GM21825 (cell line): ENCODE results near the gene SLC24A3.

ENCODE experiments used
- ATAC-seq: cut with Tn5 transposase; IDR thresholded peaks from one replicate; pipeline ENCODE4 v1.9.1; 2021; ENCODE audit warnings: mild to moderate bottlenecking, moderate library complexity; ENCODE audit not compliant: unreplicated experiment

SLC24A3 gene

DNA sequence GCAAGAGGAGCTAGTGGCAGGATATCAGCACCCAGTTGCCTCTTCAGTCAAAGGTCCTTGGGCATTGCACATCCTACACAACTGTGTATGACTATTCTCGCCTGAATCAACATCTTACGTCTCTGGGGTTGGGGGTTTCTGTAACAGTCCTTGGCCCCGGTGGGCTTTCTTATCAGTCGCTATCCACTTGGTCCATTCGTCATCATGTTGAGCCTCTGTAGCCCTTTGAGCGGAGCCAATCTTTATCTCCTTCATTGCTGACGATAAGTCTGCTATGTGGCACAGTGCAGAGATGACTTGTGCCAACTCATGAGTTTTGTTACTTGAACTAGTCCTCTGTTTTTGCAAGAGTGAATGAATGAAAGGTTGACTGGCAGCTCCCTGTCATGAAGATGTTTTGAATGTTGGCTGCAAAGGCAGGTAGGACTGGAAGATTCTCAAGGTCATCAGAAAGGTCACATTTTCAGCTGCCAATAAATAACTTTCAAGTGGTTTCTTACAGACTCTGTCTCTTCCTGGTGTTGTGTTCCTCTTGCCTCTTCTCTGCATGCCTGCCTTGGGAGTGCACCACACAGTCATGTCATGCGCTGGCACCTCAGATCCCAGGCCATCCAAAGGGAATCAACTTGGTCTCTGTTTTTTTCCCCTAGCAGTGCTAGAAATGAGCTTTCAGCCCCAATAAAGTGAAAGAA lies 238.9 kb downstream of the SLC24A3 start:
- ATAC-seq: no peak

DNA sequence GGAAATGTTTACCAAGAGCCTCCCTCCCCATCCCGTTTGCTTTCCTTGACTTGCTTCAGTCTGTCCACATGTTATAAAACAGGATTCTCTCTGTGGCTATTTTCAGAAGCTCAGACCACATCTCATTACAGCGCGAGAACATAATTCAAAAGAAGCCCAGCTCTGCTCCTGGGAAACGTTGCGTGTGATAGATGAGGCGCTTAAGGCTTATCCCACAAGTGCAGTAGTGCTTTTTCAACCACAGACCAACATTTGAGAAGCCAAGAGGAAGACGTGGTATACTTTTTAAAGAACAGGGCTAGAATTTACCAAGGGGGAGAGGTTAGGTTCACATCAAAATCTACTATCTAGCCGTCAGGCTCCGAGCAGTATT lies 239.5 kb downstream of the SLC24A3 start:
- no peak for ATAC-seq

DNA sequence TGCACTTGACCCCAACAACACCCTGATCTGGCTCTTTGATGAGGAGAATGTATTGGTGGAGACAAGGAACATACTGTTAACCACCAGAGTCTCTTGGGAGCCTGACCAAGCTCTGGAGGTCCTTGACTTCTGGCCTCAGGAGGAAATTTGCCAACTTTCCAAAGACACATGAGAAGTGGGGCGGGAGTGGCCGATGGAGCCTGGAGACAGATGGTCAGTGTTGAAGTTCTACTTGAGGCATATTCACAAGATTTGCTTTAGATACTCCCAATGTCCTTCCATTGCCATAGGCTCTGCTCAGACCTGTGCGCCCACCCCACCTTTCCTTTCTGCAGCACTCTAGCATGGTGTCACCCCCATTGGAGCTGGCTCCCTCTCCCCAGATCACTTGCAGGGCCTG lies 241.0 kb downstream of the SLC24A3 start:
- ATAC-seq: no peak

DNA sequence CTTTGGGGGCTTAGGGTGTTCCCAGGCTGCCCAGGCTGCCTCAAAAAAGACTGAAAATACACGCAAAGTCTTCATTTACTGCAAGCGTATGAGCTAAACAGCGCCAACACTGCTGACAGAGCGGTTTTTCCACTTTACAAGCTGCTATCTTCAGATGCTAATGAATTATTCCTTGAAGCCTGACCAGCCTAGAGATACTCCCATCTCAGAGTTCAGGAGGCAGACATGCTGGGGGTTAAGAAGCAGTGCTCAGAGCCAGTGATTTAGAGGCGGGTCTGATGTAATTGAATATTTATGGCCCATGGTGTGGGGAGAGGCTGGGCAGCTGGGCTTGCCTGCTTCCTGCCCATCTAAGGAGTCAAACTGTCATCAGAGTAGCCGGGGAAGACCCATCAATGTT lies 241.4 kb downstream of the SLC24A3 start:
- ATAC-seq: no peak

DNA sequence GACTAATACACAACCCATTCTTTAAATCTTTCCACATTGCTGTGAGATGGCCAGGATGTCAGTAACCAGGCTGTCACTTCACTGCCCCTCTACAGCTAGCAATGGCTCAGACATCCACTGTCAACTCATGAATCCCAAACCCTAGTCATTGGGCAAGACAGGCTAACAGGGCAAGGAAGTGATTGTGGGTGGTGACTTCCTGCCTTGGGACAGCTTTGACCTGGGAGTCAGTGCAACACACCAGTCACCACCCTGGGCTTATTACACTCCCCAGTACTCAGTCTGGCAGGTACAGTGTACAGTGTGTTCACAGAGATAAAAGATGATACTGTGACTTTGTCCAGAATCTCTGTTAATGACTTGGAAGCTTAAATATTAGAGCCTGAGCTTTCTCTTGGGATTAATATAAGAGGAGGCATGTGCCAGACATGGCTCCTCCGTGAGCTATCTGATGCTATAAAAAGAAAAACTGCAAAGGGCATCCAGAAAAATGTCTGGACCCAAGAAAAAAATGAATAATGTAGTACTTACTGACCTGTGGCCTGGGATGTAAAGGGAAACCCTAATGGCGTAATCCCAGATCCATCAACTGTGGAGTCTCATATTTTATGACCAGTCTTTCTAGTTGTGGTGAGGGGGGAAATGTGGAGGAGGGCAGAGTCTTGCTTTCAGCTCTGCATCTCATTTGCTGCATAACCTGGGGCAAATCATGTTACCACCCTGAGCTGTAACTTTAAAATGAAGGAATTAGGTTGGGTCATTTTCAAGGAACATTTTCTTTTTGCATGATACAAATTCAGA lies 244.4 kb downstream of the SLC24A3 start:
- no peak for ATAC-seq

DNA sequence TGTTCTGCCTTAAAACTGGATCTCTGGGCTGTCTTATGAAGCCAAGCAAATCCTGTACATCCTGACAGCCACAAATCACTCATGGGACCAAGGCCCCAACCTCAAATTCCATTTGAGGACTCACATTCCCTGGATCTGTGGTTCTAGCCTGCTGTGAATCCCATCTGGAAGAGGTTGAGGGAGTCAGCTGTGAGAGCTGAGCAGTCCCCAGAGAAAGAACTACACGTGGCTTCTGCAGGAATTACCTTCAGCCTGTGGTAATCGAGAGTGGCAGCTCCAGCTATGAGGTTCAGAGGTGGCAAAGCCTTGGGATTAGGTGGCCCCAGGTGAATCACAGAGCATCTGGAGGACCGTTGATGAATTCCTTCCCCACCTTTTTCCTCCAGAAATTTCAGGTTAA lies 245.2 kb downstream of the SLC24A3 start:
- ATAC-seq: no peak

DNA sequence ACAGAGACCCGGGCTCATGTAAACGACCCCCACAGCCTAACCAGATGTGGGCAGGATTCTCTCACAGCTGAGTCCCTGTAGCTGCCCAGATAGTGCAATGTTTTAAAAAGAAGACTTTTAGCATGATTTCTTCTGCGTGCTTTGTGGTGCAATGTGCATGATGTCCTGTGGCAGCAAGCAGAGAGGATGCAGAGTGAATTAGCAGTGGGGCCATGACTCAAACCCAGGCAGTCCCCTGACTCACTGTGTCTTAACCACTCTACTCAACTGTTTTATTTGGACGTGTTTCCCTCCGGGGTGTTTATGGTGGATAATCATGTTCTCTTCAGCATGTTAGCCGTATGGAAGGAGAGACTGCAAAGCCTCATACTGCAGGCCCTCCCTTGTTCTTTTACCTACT lies 247.9 kb downstream of the SLC24A3 start:
- ATAC-seq: no peak

DNA sequence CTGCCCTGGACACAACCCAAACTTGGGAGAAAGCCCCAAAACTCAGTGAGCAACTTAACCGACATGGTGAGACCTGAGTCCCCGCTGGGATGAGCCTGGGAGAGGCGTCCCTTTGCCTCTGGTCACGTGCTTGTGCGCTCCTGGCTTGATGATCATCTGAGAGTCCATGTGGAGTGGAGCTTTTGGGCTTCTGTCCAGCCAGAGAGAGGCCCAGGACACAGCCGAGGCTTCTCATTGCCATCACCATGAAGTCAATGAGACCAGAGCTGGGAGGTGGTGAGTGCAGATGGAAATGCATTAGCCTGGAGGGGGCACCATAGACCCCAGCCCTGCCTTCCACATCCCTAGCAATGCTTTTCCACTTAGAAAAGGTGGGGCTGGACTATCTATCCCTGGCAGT lies 250.0 kb downstream of the SLC24A3 start:
- no peak for ATAC-seq

DNA sequence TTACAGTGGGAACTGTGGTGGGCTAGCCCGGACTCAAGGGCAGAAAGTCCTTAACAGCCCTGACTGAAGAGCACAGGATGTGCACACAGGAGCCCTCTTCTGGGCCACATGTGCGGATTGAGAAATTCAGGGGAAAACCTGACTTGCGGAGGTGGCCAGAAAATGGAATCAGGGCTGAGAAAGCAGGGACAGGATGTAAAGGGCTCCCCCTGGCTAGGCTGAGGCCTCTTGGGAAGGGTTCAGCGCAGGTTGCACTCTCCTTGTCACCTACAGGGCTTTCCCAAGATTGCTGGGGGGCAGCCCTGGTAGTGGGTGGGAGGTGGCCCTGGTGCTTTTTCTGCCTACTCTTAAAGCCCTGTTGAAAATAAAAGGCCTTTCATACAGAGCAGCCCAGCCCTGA lies 251.2 kb downstream of the SLC24A3 start:
- no peak for ATAC-seq

DNA sequence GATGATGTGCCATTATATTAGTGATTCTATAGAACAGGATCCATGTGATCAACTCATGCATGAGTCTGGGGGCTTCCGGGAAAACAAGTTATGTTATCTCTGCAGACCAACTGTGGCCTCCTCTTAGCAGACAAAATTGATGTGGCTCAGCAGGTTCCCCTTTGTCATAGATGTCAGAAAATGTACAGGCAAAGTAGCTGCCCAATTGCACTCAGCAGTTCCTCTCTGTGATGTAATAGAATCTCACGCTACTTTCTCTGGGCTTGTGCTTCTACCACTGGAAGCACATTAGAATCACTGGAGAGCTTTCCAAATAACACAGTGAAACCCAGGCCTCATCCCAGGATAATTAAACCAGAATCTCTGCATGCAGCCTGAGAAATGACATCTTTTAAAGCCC lies 253.1 kb downstream of the SLC24A3 start:
- no peak for ATAC-seq

DNA sequence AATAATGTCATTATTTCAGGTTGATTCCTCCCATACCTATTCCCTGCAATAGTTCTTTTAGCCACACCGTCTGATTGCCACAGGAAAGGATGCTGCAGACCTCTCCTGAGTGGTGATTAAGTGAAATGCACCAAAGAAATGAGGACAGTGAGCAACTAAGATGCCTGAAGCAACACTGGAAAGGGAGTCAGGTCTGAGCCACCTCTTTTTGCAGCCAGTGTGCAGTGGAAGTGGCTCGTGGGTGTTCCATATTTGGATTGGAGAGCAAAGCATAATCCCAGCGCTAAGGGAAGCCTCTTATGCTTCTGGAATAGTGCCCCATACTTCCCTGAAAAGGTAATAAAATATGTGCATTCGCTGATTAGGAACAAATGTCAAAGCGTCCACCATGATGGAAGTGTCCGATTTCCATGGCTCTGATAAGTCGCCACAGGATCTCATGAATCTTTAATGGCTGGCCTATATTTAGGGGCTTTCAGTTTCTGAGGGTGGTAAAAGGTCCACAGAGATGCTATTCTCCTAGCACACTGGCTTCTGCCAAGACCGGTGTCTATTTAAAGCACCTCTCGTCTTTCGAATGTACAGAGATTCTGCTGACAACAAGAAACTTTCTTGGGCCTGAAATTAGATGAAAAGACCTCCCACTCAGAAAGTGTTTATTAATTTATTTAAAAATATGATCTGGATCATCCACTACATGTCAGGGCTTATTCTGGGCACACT lies 253.9 kb downstream of the SLC24A3 start:
- ATAC-seq: no peak

DNA sequence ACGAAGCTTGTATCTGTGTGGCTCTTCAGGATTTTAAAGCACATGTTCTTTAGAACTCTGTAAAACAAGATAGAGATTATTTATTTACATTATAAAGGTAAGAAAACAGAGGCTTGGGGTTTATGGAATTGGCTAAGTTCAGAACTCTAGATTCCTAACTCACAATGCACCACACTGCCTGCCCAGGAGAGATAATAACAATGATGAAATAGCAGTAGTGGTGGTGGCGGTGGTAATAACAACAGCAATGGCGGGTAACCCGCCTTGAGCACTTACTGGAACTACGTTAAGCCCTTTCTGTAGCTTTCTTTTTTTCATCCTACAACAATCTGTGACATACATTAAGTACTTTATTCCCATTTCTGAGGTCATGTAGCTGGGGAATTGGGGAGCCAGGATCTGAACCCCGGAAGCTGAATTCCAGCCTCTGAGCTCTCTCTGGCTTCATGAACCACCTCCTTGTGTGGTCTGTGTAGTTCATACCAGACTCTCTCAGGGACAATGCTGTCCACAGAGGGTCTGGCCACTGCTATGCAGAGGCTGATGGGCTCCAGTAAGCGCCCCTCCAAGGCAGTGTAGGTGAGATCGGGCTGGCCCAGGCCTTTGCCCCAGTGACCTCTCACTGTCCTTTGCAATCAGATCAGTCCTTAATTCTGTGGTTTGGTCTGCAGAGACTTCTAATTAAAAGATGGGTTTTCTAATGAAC lies 260.9 kb downstream of the SLC24A3 start:
- no peak for ATAC-seq

DNA sequence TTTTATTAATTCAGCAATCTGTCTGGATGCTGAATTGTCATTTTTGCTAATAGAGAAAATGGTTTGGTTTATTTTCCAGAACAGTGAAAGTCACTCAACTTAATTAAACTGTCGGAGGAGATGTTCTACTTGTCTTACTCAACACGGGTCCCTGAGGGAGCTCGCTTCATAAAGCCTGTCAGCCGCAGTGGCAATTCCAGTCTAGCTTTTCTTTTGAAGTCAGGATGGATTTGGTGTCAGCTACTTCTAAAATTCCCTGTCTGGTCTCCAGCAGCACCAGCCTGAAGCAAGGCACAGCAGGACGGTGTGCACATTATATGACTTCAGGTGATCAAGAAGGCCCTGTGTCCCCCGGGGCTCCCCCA lies 261.5 kb downstream of the SLC24A3 start:
- no peak for ATAC-seq

DNA sequence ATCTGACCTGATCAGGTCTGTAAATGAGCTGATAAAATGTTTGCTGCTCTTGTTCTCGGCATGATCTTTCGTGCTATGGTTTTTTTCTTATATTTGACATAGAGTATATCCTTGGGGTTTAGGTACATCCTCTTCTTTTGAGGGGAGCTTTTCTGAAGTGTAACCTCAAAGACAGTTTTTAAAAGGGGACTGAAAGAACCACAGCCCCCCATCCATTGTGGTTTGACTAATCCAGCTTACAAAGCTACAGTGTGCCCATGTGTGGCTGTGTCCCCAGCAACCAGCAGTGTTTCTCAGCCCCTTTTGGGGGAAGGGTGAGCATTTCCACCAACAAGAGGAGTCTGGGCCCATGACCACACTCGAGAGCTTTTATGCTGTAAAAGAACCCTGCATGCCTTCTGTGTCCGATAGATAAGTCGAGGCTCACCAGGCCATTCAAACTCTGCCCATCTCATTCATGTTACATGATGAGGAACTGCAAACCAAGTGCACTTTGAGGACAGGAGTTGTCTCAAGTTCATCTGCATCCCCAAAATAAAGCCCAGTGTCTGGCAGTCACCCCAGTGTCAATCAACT lies 266.0 kb downstream of the SLC24A3 start:
- ATAC-seq: no peak

DNA sequence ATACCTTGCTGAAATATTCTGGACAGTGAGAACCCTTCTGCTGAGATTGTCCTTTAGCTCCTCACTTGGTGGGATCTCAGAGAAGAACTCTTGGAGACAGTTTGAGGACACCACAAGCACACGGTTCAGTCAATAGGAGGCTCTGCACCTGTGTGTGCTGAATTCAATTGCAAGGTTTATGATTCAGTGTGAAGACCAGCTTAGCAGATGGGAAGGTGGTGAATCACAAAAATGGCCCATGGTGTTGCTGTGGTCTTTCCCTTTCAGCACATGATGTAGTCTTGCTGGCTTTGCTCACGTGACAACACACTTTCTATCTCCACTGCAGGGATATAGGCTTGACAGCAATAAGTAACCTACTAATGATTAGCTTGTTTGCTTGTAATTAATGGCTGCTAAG lies 270.3 kb downstream of the SLC24A3 start:
- no peak for ATAC-seq

DNA sequence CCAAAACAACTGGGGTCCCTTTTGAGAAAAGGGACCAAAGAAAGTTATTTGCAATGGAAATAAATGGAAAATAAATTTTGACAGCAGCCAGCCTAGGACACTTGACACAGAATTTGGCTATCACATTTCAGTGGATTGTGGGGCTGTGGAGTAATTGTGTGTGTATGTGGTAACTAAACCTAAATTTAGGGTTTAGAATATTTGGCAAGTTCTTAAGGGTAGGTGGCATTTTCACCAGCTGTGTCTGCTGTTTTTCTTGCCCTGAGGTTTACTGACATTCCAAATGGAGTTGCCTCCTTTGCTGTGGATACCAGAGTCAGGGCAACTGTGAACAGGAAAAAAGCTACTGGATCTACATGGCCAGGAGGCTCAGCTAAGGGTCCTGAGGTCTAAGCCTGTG lies 270.9 kb downstream of the SLC24A3 start:
- ATAC-seq: no peak

DNA sequence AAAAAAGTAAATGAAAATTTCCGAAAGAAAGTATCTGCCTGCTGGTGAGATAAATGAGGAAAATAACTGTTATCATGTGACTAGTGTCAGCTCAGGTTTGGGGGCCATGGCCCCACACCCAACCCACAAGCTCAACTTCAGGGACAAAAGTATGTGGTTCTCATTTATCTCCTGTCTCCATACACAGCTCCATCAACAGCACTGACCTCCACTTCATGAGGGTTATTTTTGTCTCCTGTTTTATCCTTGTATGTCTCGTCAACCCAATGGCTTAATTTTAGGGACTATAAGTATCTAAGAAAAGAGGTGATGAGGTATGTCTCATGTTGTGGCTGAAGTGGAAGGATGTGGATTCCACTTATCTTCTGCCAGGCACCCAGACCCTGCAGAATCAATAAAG lies 274.0 kb downstream of the SLC24A3 start:
- ATAC-seq: no peak

DNA sequence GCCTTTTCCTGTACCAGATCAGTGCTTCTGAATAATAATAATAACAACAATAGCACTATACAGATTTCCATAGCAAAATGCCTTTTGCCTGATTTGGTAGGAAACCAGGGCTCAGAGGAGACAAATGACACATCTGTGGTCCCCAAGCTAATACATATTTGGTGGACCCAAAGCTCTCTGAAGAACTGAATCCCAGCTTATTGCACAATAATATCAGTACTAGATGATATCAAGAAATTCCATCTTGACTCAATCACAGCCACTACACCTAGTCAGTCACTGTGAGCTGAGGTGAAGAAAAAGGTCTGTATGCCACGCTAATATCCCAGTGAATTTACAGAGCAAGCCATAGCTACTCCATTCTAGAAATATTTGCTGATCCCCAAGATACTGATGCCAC lies 275.0 kb downstream of the SLC24A3 start:
- no peak for ATAC-seq

DNA sequence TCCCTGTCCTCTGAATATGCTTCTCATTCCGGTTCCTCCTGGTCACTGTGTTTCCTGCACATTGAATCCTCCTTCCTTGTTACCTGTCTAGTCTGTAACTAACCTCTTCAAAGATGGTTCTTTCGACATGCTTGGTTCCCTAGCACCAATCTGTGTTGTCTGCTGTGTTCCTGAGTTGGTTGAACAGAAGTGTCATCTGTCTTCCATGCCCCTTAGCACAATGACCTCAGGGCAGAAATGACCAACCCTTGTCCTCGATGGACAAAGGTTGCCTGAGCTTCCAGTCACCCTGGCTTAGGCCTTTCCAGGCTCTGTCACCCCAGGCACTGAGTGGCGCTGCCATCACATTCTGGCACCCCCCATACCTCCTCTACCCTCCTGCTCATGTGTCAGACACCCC lies 278.8 kb downstream of the SLC24A3 start:
- no peak for ATAC-seq

DNA sequence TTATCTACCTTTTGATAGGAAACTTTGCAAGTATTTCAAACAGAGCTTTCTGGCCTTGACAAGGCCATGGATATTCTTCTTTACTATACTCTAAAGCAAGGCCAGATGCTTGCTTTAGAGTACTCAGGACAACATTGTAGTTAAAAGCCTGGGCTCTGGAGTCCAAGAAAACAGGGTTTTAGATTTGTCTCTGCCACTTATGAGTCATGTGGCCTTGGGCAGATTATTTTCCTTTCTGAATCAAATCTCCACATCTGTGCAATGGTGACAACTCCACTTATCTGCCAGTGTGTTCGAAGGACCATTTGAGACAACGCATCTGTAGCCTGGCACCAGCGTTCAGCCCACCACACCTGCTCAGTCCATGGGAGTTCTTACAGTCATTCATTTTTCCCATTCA lies 279.7 kb downstream of the SLC24A3 start:
- ATAC-seq: no peak

DNA sequence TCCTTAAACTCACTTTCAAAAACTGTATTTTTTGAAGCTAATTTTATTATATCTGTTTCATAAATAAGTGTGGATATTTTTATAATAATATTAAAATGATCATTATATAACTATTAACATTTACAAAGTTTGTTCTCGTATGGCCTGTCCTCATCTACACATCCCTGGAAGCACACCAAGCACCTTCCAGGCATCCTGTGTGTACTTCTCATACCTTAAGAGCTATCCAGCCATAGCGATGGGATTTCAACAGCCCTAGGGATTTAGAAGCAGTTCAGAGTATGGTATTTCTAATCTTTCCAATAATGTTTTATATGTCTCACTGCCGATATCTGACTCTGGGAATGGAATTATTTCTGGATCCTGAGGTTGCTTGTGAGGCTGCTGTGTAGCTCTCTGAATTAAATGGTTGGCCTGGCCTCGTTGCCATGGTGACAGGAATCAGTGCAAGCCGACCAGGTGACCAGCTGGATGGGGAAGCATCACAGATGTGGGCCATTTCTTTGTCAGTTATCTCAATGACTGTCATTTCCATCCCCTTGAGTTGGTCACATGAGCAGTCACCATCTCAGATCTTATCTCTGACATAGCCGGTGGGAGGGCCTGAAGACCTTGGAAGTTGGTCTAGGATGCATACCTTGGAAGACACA lies 280.4 kb downstream of the SLC24A3 start:
- ATAC-seq: no peak
